ENCODE measurements around the gene TRIML1. TPM values are rescaled to one million over a fixed set of nuclear protein-coding genes. Genes with fewer than 3 reads are reported as not detected.

TRIML1 gene
- total RNA-seq, 2 donors from 2014 or later: not detected

- Mint-ChIP-seq H3K4me1 (no peaks in the 10 kb centered on the region), H3K9me3 (no peaks in the 10 kb centered on the region), H3K27ac (no peak overlapping the region), H3K27me3 (ENCODE audit: insufficient read depth) (no peaks in the 10 kb centered on the region), H3K36me3 (ENCODE audit: low read depth) (no peaks in the 10 kb centered on the region), H3K4me3 (no peak overlapping the region)
- no peak for TF ChIP-seq CTCF (conservative IDR thresholded peaks at IDR 0.05)
- H3K27me3 ChIP-seq (ENCODE audit: control insufficient read depth, insufficient read depth, low read length, poor library complexity, severe bottlenecking): no peaks in the 10 kb centered on the region
- H3K4me1 ChIP-seq (ENCODE audit: control insufficient read depth, insufficient read depth, low read length): no peaks in the 10 kb centered on the region
- no peak overlapping the region for H3K9ac ChIP-seq (ENCODE audit: extremely low read depth, low read length, poor library complexity, severe bottlenecking)
- no peaks in the 10 kb centered on the region for H3K36me3 ChIP-seq (ENCODE audit: control insufficient read depth, insufficient read depth, low read length)
- H3K4me3 ChIP-seq (ENCODE audit: low read length): no peak overlapping the region
- no peak for DNase-seq
- no peak overlapping the region for H3K27ac ChIP-seq (ENCODE audit: low read depth, low read length)
- H3K9me3 ChIP-seq (ENCODE audit: control insufficient read depth, low read length): no peaks in the 10 kb centered on the region
- WGBS, 2 experiments (ENCODE audit: insufficient coverage in 1 of 2, insufficient read length in 1 of 2): 82 to 86% methylated on average over 10 to 19 of the region's 19 CpGs
Measured at GRCh38 chr4:188139671-188140070, 430 bp downstream of the TRIML1 start.

GRCh38 chr4:188143731-188144130, 4.5 kb downstream of the TRIML1 start:
- H3K4me1 ChIP-seq (ENCODE audit: control insufficient read depth, insufficient read depth, low read length): no peaks in the 10 kb centered on the region
- no peaks in the 10 kb centered on the region for H3K36me3 Mint-ChIP-seq (ENCODE audit: low read depth)
- H3K9me3 Mint-ChIP-seq: no peaks in the 10 kb centered on the region
- H3K27ac Mint-ChIP-seq: no peak overlapping the region
- H3K4me1 Mint-ChIP-seq: no peaks in the 10 kb centered on the region
- H3K27ac ChIP-seq (ENCODE audit: low read depth, low read length): no peak overlapping the region
- no peak overlapping the region for H3K9ac ChIP-seq (ENCODE audit: extremely low read depth, low read length, poor library complexity, severe bottlenecking)
- no peaks in the 10 kb centered on the region for H3K9me3 ChIP-seq (ENCODE audit: control insufficient read depth, low read length)
- H3K4me3 Mint-ChIP-seq: no peak overlapping the region
- no peaks in the 10 kb centered on the region for H3K27me3 ChIP-seq (ENCODE audit: control insufficient read depth, insufficient read depth, low read length, poor library complexity, severe bottlenecking)
- H3K36me3 ChIP-seq (ENCODE audit: control insufficient read depth, insufficient read depth, low read length): no peaks in the 10 kb centered on the region
- no peak for DNase-seq
- WGBS, 2 experiments (ENCODE audit: insufficient coverage in 1 of 2, insufficient read length in 1 of 2): 92 to 100% methylated on average over 4 to 11 of the region's 11 CpGs
- H3K4me3 ChIP-seq (ENCODE audit: low read length): no peak overlapping the region
- H3K27me3 Mint-ChIP-seq (ENCODE audit: insufficient read depth): no peaks in the 10 kb centered on the region
- no peak for TF ChIP-seq CTCF (conservative IDR thresholded peaks at IDR 0.05)

GRCh38 chr4:188145601-188146000, 6.4 kb downstream of the TRIML1 start:
- Mint-ChIP-seq H3K27ac (no peak overlapping the region), H3K27me3 (ENCODE audit: insufficient read depth) (no peaks in the 10 kb centered on the region), H3K4me1 (no peaks in the 10 kb centered on the region), H3K9me3 (peaks cover 4% of the 10 kb centered on the region), H3K36me3 (ENCODE audit: low read depth) (no peaks in the 10 kb centered on the region), H3K4me3 (no peak overlapping the region)
- peaks cover 2% of the 10 kb centered on the region for H3K9me3 ChIP-seq (ENCODE audit: control insufficient read depth, low read length)
- no peak for DNase-seq
- WGBS, 2 experiments (ENCODE audit: insufficient coverage in 1 of 2, insufficient read length in 1 of 2): 92 to 95% methylated on average over 8 to 10 of the region's 10 CpGs
- no peaks in the 10 kb centered on the region for H3K36me3 ChIP-seq (ENCODE audit: control insufficient read depth, insufficient read depth, low read length)
- no peaks in the 10 kb centered on the region for H3K27me3 ChIP-seq (ENCODE audit: control insufficient read depth, insufficient read depth, low read length, poor library complexity, severe bottlenecking)
- H3K27ac ChIP-seq (ENCODE audit: low read depth, low read length): no peak overlapping the region
- H3K4me3 ChIP-seq (ENCODE audit: low read length): no peak overlapping the region
- no peak overlapping the region for H3K9ac ChIP-seq (ENCODE audit: extremely low read depth, low read length, poor library complexity, severe bottlenecking)
- no peak for TF ChIP-seq CTCF (conservative IDR thresholded peaks at IDR 0.05)
- no peaks in the 10 kb centered on the region for H3K4me1 ChIP-seq (ENCODE audit: control insufficient read depth, insufficient read depth, low read length)

All from endodermal cell (in vitro differentiated cells).